HCT116 (cell line): ENCODE results near the gene MAP10. TPM values are rescaled to one million over a fixed set of nuclear protein-coding genes. Genes with fewer than 3 reads are reported as not detected.

Experiments used
- ATAC-seq: fragments of 200-7000 bp; cut with Tn5 transposase; 2 replicates; pipeline ENCODE4 v1.9.1; 2020; ENCODE audit warnings: mild to moderate bottlenecking, moderate library complexity
- BruUV-seq: library from RNA; stranded (reverse); fragments of 400-500 nt; replicated peaks from 2 replicates; lab custom pipeline; 2021; lab: Mats Ljungman, UMichigan
- CTCF ChIA-PET: fragments of 300-600 bp; sonication (Branson Sonifier 250); formaldehyde crosslinking; loops from one replicate; lab custom pipeline; 2021; ENCODE audit warnings: antibody characterized with exemption; lab: Charles Lee
- POLR2A ChIA-PET: fragments of 300-600, 350-600 bp; sonication (Branson Sonifier 250); formaldehyde crosslinking; loops from one replicate; lab custom pipeline; 2021; ENCODE audit warnings: antibody characterized with exemption; lab: Charles Lee
- RAD21 ChIA-PET, 2 experiments: fragments of 300-600 bp; sonication (Branson Sonifier 250); formaldehyde crosslinking; loops; one replicate each; lab custom pipeline; 2023; ENCODE audit warnings: low total read pairs in 2 of 2; ENCODE audit not compliant: uncharacterized antibody in 2 of 2, unreplicated experiment in 2 of 2, low non-redundant PET in 1 of 2; lab: Charles Lee
- DNase-seq: peaks from one replicate; pipeline ENCODE4 v3.0.0-alpha.2; 2010; ENCODE audit warnings: low read depth, low spot score
- H2AFZ ChIP-seq: fragments of 200-600 bp; shearing (Covaris generic), sonication (generic); 2 replicates; pipeline ENCODE4 v1.6.1; 2017; ENCODE audit warnings: low read depth, mixed run types, mixed read lengths, antibody characterized with exemption, low read length; ENCODE audit not compliant: poor library complexity, severe bottlenecking
- H3K27ac ChIP-seq: 2 replicates; pipeline ENCODE4 v1.5.1; 2012; ENCODE audit warnings: low read depth, low read length
- H3K27me3 ChIP-seq: fragments of 200-600 bp; sonication (generic); 2 replicates; pipeline ENCODE4 v1.6.1; 2016; ENCODE audit warnings: mixed run types, low read length, mixed read lengths; ENCODE audit not compliant: insufficient read depth
- H3K36me3 ChIP-seq, 2 experiments: fragments of 200-500 bp in 1 of 2; fragments of 200-600 bp in 1 of 2; sonication (Bioruptor generic) in 1 of 2; sonication (generic) in 1 of 2; 2 replicates each; pipeline versions ENCODE4 v1.5.1 to v1.6.1; 2014 to 2016; ENCODE audit warnings: low read length in 2 of 2, inconsistent platforms in 1 of 2, mixed read lengths in 1 of 2, mixed run types in 1 of 2; ENCODE audit not compliant: insufficient read depth in 2 of 2, control insufficient read depth in 1 of 2
- H3K4me1 ChIP-seq, 2 experiments: fragments of 200-600 bp in 1 of 2; sonication (generic) in 1 of 2; 2 replicates each; pipeline versions ENCODE4 v1.5.1 to v1.6.1; 2012 to 2017; ENCODE audit warnings: low read length in 2 of 2, inconsistent platforms in 1 of 2, mild to moderate bottlenecking in 1 of 2, mixed read lengths in 1 of 2, mixed run types in 1 of 2, moderate library complexity in 1 of 2; ENCODE audit not compliant: insufficient read depth in 2 of 2, control insufficient read depth in 1 of 2
- H3K4me2 ChIP-seq: fragments of 200-600 bp; sonication (generic); 2 replicates; pipeline ENCODE4 v1.6.1; 2017; ENCODE audit warnings: mixed run types, low read length, mixed read lengths
- H3K4me3 ChIP-seq, 2 experiments: fragments of 200-600 bp in 1 of 2; sonication (generic) in 1 of 2; replicated peaks in 1 of 2; 2 replicates each; pipeline ENCODE4 v1.5.1; 2011 to 2016; ENCODE audit warnings: low read length in 2 of 2, control low read depth in 1 of 2, low read depth in 1 of 2, mild to moderate bottlenecking in 1 of 2, mixed read lengths in 1 of 2, mixed run types in 1 of 2
- H3K79me2 ChIP-seq: fragments of 200-600 bp; sonication (generic); 2 replicates; pipeline ENCODE4 v1.6.1; 2017; ENCODE audit warnings: mild to moderate bottlenecking, mixed run types, low read length, moderate library complexity, mixed read lengths; ENCODE audit not compliant: insufficient read depth
- H3K9ac ChIP-seq: fragments of 200-600 bp; sonication (generic); 2 replicates; pipeline ENCODE4 v1.6.1; 2016; ENCODE audit warnings: low read length, mixed read lengths
- H3K9me2 ChIP-seq: fragments of 200-600 bp; sonication (generic), shearing (Covaris generic); 2 replicates; pipeline ENCODE4 v1.6.1; 2017; ENCODE audit warnings: mixed run types, mild to moderate bottlenecking, moderate library complexity; ENCODE audit not compliant: insufficient read depth
- H3K9me3 ChIP-seq, 2 experiments: fragments of 200-500 bp in 1 of 2; fragments of 200-600 bp in 1 of 2; sonication (Bioruptor generic) in 1 of 2; sonication (generic) in 1 of 2; 2 replicates each; pipeline ENCODE4 v1.6.1; 2014 to 2017; ENCODE audit warnings: low read length in 2 of 2, mixed read lengths in 2 of 2, inconsistent platforms in 1 of 2, low read depth in 1 of 2, mild to moderate bottlenecking in 1 of 2, mixed run types in 1 of 2, moderate library complexity in 1 of 2; ENCODE audit not compliant: control insufficient read depth in 1 of 2, insufficient read depth in 1 of 2
- H4K20me1 ChIP-seq: fragments of 200-600 bp; sonication (generic), shearing (Covaris generic); 2 replicates; pipeline ENCODE4 v1.6.1; 2017; ENCODE audit warnings: mixed run types, mild to moderate bottlenecking, moderate library complexity; ENCODE audit not compliant: insufficient read depth
- ATF3 ChIP-seq: IDR thresholded peaks from 2 replicates; pipeline ENCODE4 v1.6.1; 2012
- CBX3 ChIP-seq: IDR thresholded peaks from 2 replicates; pipeline ENCODE4 v1.6.1; 2012; ENCODE audit warnings: low read depth
- EGR1 ChIP-seq: IDR thresholded peaks from 2 replicates; pipeline ENCODE4 v1.6.1; 2012; ENCODE audit warnings: low read depth
- EZH2phosphoT487 ChIP-seq: fragments of 200-600 bp; IDR thresholded peaks from 2 replicates; pipeline ENCODE4 v1.6.1; 2018; ENCODE audit warnings: antibody characterized with exemption, borderline replicate concordance
- FOSL1 ChIP-seq: IDR thresholded peaks from 2 replicates; pipeline ENCODE4 v1.6.1; 2012; ENCODE audit warnings: low read depth
- POLR2A ChIP-seq: IDR thresholded peaks from 2 replicates; pipeline ENCODE4 v1.7.0; 2011; ENCODE audit warnings: borderline replicate concordance; ENCODE audit not compliant: insufficient read depth, insufficient read length; ENCODE audit errors: extremely low read depth
- RAD21 ChIP-seq: IDR thresholded peaks from 2 replicates; pipeline ENCODE4 v1.6.1; 2012; ENCODE audit warnings: low read depth, mild to moderate bottlenecking
- REST ChIP-seq: IDR thresholded peaks from 2 replicates; pipeline ENCODE4 v1.6.1; 2012; ENCODE audit warnings: low read depth
- SIN3A ChIP-seq: IDR thresholded peaks from 2 replicates; pipeline ENCODE4 v1.6.1; 2012; ENCODE audit warnings: low read depth
- TCF7L2 ChIP-seq: IDR thresholded peaks from 2 replicates; pipeline ENCODE4 v1.7.0; 2011; ENCODE audit warnings: borderline replicate concordance, inconsistent platforms; ENCODE audit not compliant: insufficient read depth, insufficient read length; ENCODE audit errors: extremely low read depth
- ZBTB33 ChIP-seq: IDR thresholded peaks from 2 replicates; pipeline ENCODE4 v1.6.1; 2011; ENCODE audit warnings: mild to moderate bottlenecking, low read length, moderate library complexity; ENCODE audit not compliant: insufficient replicate concordance; ENCODE audit errors: extremely low read depth
- intact Hi-C: fragments of 100-400 bp; cut with micrococcal nuclease; formaldehyde crosslinking; loops from 2 replicates; pipeline ENCODE4 v1.10.0; 2022
- total RNA-seq: library from RNA; stranded (reverse); gene quantifications from one replicate; pipeline ENCODE4 v1.2.1, GENCODE V29; 2021; ENCODE audit not compliant: unreplicated experiment

The MAP10 gene
- total RNA-seq, 1 experiment from 2014 or later, result not detected

GRCh38 chr1:232797856-232798510 lies 7.2 kb upstream of the MAP10 start:
- no peak for TF ChIP-seq ZBTB33
- TF ChIP-seq CBX3, result no peak
- no peak for TF ChIP-seq TCF7L2
- TF ChIP-seq EZH2phosphoT487, result no peak
- Histone ChIP-seq H3K9me2 (no peaks in the 10 kb centered on the region), H3K4me1 (peaks cover 8 to 10% of the 10 kb centered on the region in 2 experiments; a peak in 3 of 4 replicates), H4K20me1 (no peaks in the 10 kb centered on the region), H3K27me3 (no peaks in the 10 kb centered on the region), H3K4me2 (no peak overlapping the region), H3K27ac (no peak overlapping the region), H3K9me3 (no peaks in the 10 kb centered on the region), H3K36me3 (no peaks in the 10 kb centered on the region), H3K79me2 (no peaks in the 10 kb centered on the region), H2AFZ (no peak overlapping the region), H3K4me3 (no peak overlapping the region), H3K9ac (no peak overlapping the region)
- DNase-seq (no peak), ATAC-seq (no peak)
- no TSS peak for BruUV-seq
- intact Hi-C loops, result no loop called here
- RAD21 ChIA-PET, result no interaction called here
- CTCF ChIA-PET, result no interaction called here
- POLR2A ChIA-PET, result no interaction called here

- POLR2A ChIA-PET, result no interaction called here
- TF ChIP-seq RAD21 (no peak), EGR1 (no peak), POLR2A (no peak), SIN3A (no peak), ATF3 (no peak), REST (no peak), ZBTB33 (no peak), CBX3 (no peak), FOSL1 (no peak)
Observed at GRCh38 chr1:232798920-232799319, 6.3 kb upstream of the MAP10 start.

More at GRCh38 chr1:232798920-232799319, 6.3 kb upstream of the MAP10 start:
- ATAC-seq, result no peak
- Histone ChIP-seq H4K20me1 (no peaks in the 10 kb centered on the region), H3K36me3 (no peaks in the 10 kb centered on the region), H3K4me3 (no peak overlapping the region), H3K79me2 (no peaks in the 10 kb centered on the region), H3K4me2 (no peak overlapping the region), H3K27me3 (no peaks in the 10 kb centered on the region), H2AFZ (no peak overlapping the region), H3K9me2 (no peaks in the 10 kb centered on the region), H3K27ac (no peak overlapping the region), H3K9ac (no peak overlapping the region), H3K4me1 (peaks cover 3 to 4% of the 10 kb centered on the region in 2 experiments; a peak in 3 of 4 replicates), H3K9me3 (no peaks in the 10 kb centered on the region)
- RAD21 ChIA-PET, result no interaction called here
- no peak for DNase-seq
- CTCF ChIA-PET, result no interaction called here
- no TSS peak for BruUV-seq
- intact Hi-C loops, result no loop called here
